Nephron progenitor cell (in vitro differentiated cells): ENCODE measurements around the gene CEBPZ.

Source experiments
- DNase-seq: peaks from one replicate; pipeline ENCODE4 v3.0.0; 2021
- H3K27ac Mint-ChIP-seq: 2 replicates; pipeline ENCODE4 v1.8.0; 2021; ENCODE audit warnings: mild to moderate bottlenecking, moderate library complexity, mixed read lengths
- H3K27me3 Mint-ChIP-seq: 2 replicates; pipeline ENCODE4 v1.8.0; 2021; ENCODE audit warnings: mild to moderate bottlenecking, low read depth, mixed read lengths; ENCODE audit not compliant: poor library complexity
- H3K36me3 Mint-ChIP-seq: 2 replicates; pipeline ENCODE4 v1.8.0; 2021; ENCODE audit warnings: low read depth, mixed read lengths
- H3K4me1 Mint-ChIP-seq: 2 replicates; pipeline ENCODE4 v1.8.0; 2021; ENCODE audit warnings: mixed read lengths
- H3K4me3 Mint-ChIP-seq: 2 replicates; pipeline ENCODE4 v1.8.0; 2021; ENCODE audit warnings: mild to moderate bottlenecking, moderate library complexity, mixed read lengths
- H3K9me3 Mint-ChIP-seq: 2 replicates; pipeline ENCODE4 v1.8.0; 2021; ENCODE audit warnings: mild to moderate bottlenecking, moderate library complexity, mixed read lengths
- CTCF ChIP-seq: fragments of 200-600 bp; sonication (generic); IDR thresholded peaks from 2 replicates; pipeline ENCODE4 v1.5.0; 2021; ENCODE audit warnings: antibody characterized with exemption

The CEBPZ gene

GRCh38 chr2:37153224-37153623, 78.2 kb downstream of the CEBPZ start:
- H3K4me3 Mint-ChIP-seq: no peak overlapping the region
- no peak for TF ChIP-seq CTCF
- H3K9me3 Mint-ChIP-seq: peaks cover 18% of the 10 kb centered on the region
- peaks cover 23% of the 10 kb centered on the region for H3K4me1 Mint-ChIP-seq
- H3K36me3 Mint-ChIP-seq: peaks cover 52% of the 10 kb centered on the region
- H3K27ac Mint-ChIP-seq: no peak overlapping the region
- DNase-seq: no peak
- H3K27me3 Mint-ChIP-seq: peaks cover 11% of the 10 kb centered on the region
